OCI-LY7 (cell line): Measurements from ENCODE around the gene STK11IP.

Source experiments
- CTCF ChIP-seq: fragments of 200-600 bp; sonication (generic); conservative IDR thresholded peaks from 2 replicates; pipeline ENCODE4 v1.5.1; 2014; ENCODE audit warnings: mild to moderate bottlenecking, antibody characterized with exemption, low read length, moderate library complexity, mixed read lengths
- EZH2phosphoT487 ChIP-seq: fragments of 200-600 bp; sonication (generic); IDR thresholded peaks from 2 replicates; pipeline ENCODE4 v1.6.1; 2018; ENCODE audit warnings: low read depth, borderline replicate concordance, mild to moderate bottlenecking, mixed run types, antibody characterized with exemption, low read length, moderate library complexity, mixed read lengths

GRCh38 chr2:219555956-219556355 lies 41.7 kb upstream of the STK11IP start:
- no peak for TF ChIP-seq CTCF
- TF ChIP-seq EZH2phosphoT487 = no peak
